Thymus (tissue), 11 donors: Measurements from ENCODE around the gene PPP1R15B. TPM values are rescaled to one million over a fixed set of nuclear protein-coding genes. Genes with fewer than 3 reads are reported as not detected.

Source experiments
- DNase-seq, 9 donors: peaks; one replicate each; pipeline ENCODE4 v3.0.0-alpha.2; 2013; ENCODE audit warnings: low spot score in 9 of 9, low read depth in 6 of 9, missing footprints in 1 of 9
- H3K27ac ChIP-seq, 2 donors: one replicate each; pipeline ENCODE4 v1.5.1; 2013; ENCODE audit warnings: control low read depth in 1 of 2, low read depth in 1 of 2, low read length in 1 of 2, mild to moderate bottlenecking in 1 of 2, moderate library complexity in 1 of 2
- H3K27me3 ChIP-seq, 2 donors: one replicate each; pipeline ENCODE4 v1.5.1; 2013; ENCODE audit warnings: low read length in 1 of 2; ENCODE audit not compliant: control insufficient read depth in 2 of 2, insufficient read depth in 1 of 2
- H3K36me3 ChIP-seq, 2 donors: one replicate each; pipeline ENCODE4 v1.5.1; 2013; ENCODE audit warnings: low read length in 1 of 2, mild to moderate bottlenecking in 1 of 2, moderate library complexity in 1 of 2; ENCODE audit not compliant: control insufficient read depth in 2 of 2, insufficient read depth in 2 of 2
- H3K4me1 ChIP-seq, 2 donors: one replicate each; pipeline ENCODE4 v1.5.1; 2013; ENCODE audit warnings: low read length in 2 of 2; ENCODE audit not compliant: control insufficient read depth in 2 of 2, insufficient read depth in 2 of 2
- H3K4me3 ChIP-seq, 2 donors: one replicate each; pipeline ENCODE4 v1.5.1; 2013; ENCODE audit warnings: low read length in 2 of 2, control low read depth in 1 of 2, mild to moderate bottlenecking in 1 of 2
- H3K9me3 ChIP-seq, 2 donors: one replicate each; pipeline ENCODE4 v1.5.1; 2013; ENCODE audit warnings: low read length in 1 of 2, mild to moderate bottlenecking in 1 of 2; ENCODE audit not compliant: control insufficient read depth in 2 of 2, insufficient read depth in 1 of 2
- WGBS: extraction: QIAGEN DNeasy Blood & Tissue Kit; methylation state at CpG from one replicate; pipeline ENCODE4 v1.1.7; 2013; 5-methylcytosine and 5-hydroxymethylcytosine counted together
- polyA plus RNA-seq: library from polyadenylated mRNA; stranded (reverse); fragments of 200-250 nt; gene quantifications from one replicate; pipeline ENCODE4 v1.2.3, GENCODE V29; 2013
- total RNA-seq: library from RNA; stranded (reverse); fragments of 120-200 nt; gene quantifications from one replicate; pipeline ENCODE4 v1.2.4, GENCODE V29; 2013
- donor health status: healthy.

The PPP1R15B gene
- total and polyA plus RNA-seq, 2 donors, result 26.2 to 29.8 TPM

- Histone ChIP-seq H3K4me3 (no peak overlapping the region), H3K36me3 (peaks cover 44 to 68% of the 10 kb centered on the region in 2 donors), H3K27ac (no peak overlapping the region), H3K27me3 (no peaks in the 10 kb centered on the region), H3K9me3 (no peaks in the 10 kb centered on the region), H3K4me1 (no peaks in the 10 kb centered on the region)
- no peak for DNase-seq
- 97% methylated on average over 6 of the region's 6 CpGs for WGBS
These were observed 10.6 kb downstream of the PPP1R15B start for GRCh38 chr1:204400882-204401510.

DNA sequence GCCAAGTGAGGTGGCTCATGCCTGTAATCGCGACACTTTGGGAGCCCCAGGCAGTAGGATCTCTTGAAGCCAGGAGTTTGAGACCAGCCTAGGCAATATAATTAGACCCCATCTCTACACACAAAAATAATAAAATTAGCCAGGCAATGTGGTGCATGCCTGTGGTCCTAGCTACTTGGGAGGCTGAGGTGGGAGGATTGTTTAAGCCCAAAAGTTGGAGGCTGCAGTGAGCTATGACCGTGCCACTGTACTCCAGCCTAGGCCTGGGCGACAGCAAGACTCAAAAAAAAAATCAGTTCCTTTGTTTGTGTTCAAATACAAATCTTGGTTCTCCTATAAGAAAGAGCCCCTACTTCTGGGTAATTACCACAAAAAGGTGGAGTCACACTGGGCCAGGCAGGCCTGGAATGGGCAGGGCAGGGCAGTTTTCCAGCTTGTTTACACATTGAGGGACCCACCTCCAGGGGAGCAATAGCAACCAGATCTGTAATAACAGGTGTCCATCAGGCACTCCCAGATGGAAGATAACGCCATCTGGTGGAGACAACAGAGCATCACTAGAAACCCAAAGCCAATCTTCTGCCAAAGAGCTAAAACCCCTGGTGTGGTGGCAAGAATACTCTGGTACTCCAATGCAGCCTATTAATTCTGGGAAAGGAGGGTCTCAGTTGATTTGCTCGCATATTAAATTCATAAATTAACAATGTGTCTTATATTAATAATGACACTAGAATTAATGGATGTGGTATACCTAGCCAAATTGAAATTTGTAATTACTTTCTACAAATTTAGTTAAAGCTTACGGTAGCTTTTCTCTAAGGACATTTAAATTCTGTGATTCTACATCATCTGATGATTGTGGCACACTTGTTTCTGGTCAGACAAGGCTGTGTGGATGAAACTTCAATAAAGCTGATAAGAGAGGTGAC, 13.2 kb downstream of the PPP1R15B start:
- H3K4me3 ChIP-seq, result no peak overlapping the region
- H3K27me3 ChIP-seq, result no peaks in the 10 kb centered on the region
- DNase-seq, result peak in 4 of 9 donors; percentile 53 to 80 (median 64)
- H3K36me3 ChIP-seq, result peaks cover 37 to 44% of the 10 kb centered on the region in 2 donors
- no peaks in the 10 kb centered on the region for H3K9me3 ChIP-seq
- 81% methylated on average over 7 of the region's 7 CpGs for WGBS
- peak overlapping the region in 1 of 2 donors; percentile 42 for H3K27ac ChIP-seq
- no peaks in the 10 kb centered on the region for H3K4me1 ChIP-seq

DNA sequence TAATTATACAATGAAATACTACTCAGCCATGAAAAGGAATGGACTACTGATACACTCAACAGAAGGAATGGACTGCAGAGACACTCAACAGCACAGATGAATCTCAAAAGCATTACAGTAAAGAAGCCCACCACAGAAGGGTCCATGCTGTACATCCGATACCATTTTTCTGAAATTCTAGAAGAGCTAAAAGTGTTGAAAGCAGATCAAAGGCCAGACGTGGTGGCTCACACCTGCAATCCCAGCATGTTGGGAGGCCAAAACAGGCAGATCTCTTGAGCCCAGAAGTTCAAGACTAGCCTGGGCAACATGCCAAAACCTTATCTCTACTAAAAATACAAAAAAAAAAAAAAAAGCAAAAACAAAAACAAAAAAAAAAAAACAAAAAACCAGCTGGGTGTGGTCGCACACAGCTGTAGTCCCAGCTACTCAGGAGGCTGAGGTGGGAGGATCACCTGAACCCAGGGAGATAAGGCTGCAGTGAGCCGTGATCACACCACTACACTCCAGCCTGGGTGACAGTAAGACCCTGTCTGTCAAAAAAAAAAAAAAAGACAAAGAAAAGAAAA, 15.5 kb downstream of the PPP1R15B start:
- no peaks in the 10 kb centered on the region for H3K27me3 ChIP-seq
- no peak overlapping the region for H3K27ac ChIP-seq
- no peaks in the 10 kb centered on the region for H3K9me3 ChIP-seq
- H3K36me3 ChIP-seq, result peaks cover 30 to 32% of the 10 kb centered on the region in 2 donors
- H3K4me1 ChIP-seq, result no peaks in the 10 kb centered on the region
- no peak overlapping the region for H3K4me3 ChIP-seq
- DNase-seq, result no peak
- 94% methylated on average over 4 of the region's 4 CpGs for WGBS

DNA sequence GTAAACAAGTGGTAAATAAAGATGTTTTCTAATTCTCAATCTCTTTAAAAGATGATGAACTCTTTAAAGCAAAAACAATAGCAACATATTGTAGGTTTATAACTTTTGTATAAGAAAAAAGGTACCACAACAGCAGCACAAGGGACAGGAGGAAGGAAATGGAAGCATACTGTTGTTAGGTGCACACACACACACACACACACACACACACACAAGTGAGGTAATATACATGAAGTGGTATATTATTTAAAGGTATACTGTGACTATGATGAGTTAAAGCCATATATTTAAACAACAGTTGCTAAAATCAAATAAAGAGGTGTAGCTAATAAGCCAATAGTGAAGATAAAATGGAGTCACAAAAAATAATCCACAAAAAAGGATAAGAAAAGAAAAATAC, 20.0 kb downstream of the PPP1R15B start:
- Histone ChIP-seq H3K4me1 (no peaks in the 10 kb centered on the region), H3K4me3 (no peak overlapping the region), H3K9me3 (no peaks in the 10 kb centered on the region), H3K27ac (no peak overlapping the region), H3K36me3 (no peaks in the 10 kb centered on the region), H3K27me3 (no peaks in the 10 kb centered on the region)
- DNase-seq, result no peak

- Histone ChIP-seq H3K36me3 (no peaks in the 10 kb centered on the region), H3K4me1 (no peaks in the 10 kb centered on the region), H3K27ac (no peak overlapping the region), H3K4me3 (no peak overlapping the region), H3K27me3 (no peaks in the 10 kb centered on the region), H3K9me3 (no peaks in the 10 kb centered on the region)
- WGBS, result 51% methylated on average over 4 of the region's 4 CpGs
- peak in 1 of 9 donors; percentile 20 for DNase-seq
These were observed 20.7 kb downstream of the PPP1R15B start for GRCh38 chr1:204390751-204391466.

DNA sequence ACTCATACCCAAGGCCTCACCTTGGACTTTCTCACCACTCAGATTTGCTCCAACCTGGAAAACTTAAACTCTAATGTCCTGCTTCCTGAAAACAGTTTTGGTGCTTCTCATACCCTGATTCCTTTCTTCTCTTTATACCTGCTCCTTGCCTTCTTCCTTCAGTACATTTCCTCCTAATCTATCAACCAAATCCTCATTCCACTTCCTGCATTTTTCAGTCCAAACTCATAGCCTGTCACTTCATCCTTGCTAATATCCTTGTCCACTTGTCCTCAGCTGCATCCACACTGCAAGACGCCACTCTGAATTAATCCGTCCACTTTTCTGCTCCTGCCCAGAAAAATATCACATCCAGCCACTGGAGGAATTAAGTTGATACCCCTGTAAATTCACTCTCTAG, 25.9 kb downstream of the PPP1R15B start:
- H3K4me3 ChIP-seq, result no peak overlapping the region
- DNase-seq, result no peak
- no peaks in the 10 kb centered on the region for H3K9me3 ChIP-seq
- over 99% methylated on average over 2 of the region's 2 CpGs for WGBS
- H3K27me3 ChIP-seq, result no peaks in the 10 kb centered on the region
- H3K27ac ChIP-seq, result no peak overlapping the region
- peaks cover 0 to 7% of the 10 kb centered on the region in 2 donors for H3K4me1 ChIP-seq
- H3K36me3 ChIP-seq, result no peaks in the 10 kb centered on the region

DNA sequence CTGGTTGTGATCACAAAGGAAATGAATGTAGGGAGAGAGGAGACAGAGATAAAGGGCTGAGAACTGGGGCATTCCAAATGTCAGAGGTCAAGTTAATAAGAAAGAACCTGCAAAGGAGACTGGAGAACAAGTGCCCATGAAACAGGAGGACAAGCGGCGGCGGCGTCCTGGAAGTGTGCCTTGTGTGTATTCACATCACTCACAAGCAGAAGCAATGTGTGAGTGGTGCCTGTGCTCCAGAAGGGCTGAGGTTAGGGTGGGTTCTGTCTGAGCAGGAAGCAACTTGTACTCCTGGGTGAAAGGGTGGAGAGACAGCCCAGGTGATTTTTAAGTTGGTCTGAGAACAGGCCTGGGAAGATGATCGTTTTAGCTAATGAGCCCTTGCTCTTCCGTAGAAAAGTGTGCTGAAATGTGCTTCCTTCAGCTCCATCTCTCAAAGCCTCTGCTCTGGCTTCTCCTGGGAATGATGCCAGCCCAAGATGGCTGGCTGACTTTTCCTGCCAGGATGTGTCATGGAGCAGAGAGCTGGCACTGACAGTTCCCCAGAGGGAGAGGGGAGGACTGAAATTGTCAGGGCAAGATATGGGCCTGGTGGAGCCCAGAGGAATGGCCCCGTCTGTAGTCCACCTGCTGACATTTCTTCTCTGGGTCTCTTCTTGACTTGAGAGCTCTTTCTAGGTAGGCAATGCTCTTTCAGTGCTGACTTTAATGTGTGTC, 26.8 kb downstream of the PPP1R15B start:
- H3K4me3 ChIP-seq, result no peak overlapping the region
- 95% methylated on average over 7 of the region's 7 CpGs for WGBS
- peaks cover 0 to 7% of the 10 kb centered on the region in 2 donors for H3K4me1 ChIP-seq
- no peak overlapping the region for H3K27ac ChIP-seq
- no peaks in the 10 kb centered on the region for H3K9me3 ChIP-seq
- H3K36me3 ChIP-seq, result no peaks in the 10 kb centered on the region
- peaks cover 5 to 7% of the 10 kb centered on the region in 2 donors for H3K27me3 ChIP-seq
- DNase-seq, result no peak

DNA sequence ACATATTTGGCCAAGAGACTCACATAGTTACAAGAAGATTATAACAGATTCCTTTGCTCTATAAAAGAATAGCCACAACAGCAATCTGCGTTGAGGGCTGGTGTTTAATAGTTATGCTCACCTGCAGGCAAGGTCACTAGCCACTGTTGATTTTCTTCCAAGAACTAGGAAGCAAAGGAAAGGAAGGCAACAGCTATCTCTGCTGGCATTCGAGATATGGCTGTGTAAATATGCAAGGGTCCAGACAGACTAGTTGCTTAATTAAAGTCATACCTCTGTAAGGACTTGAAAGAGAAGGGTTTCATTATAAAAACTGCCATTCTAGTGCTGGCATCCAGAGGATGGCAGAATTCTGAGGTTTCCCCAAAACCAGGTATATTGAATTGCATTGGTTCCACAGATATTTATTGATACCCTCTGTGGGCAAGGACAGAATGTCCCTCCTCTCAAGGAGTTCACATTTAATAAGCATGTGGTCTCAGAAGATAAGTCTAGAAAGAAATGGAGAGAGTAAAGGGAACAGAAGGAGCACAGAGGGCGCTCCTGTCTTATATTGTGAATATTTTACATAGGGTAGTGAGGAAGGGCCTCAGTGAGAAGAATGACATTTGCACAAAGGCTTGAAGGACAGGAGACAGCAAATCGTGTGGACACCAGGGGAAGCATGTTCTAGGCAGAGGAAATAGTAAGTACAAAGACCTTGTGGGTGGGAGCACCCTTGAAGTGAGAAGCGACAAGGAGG, 28.3 kb downstream of the PPP1R15B start:
- H3K27me3 ChIP-seq, result peaks cover 11 to 21% of the 10 kb centered on the region in 2 donors
- H3K9me3 ChIP-seq, result no peaks in the 10 kb centered on the region
- H3K4me1 ChIP-seq, result peaks cover 0 to 9% of the 10 kb centered on the region in 2 donors
- H3K27ac ChIP-seq, result no peak overlapping the region
- no peaks in the 10 kb centered on the region for H3K36me3 ChIP-seq
- 95% methylated on average over 5 of the region's 5 CpGs for WGBS
- H3K4me3 ChIP-seq, result no peak overlapping the region
- no peak for DNase-seq
